Stimulated activated CD4-positive, alpha-beta T cell treated with anti-CD3 and anti-CD28 coated beads, Interleukin-2, amount 100 ng/mL, for 48 hours (primary cell): ENCODE data around the gene GALNS.
"Not testable (repeated sequence)": the region's sequence is repeated elsewhere in the genome, so short reads cannot be mapped to it uniquely, and the experiment has no call there.

ENCODE experiments used
- DNase-seq, 2 donors: peaks; one replicate each; pipeline ENCODE4 v3.0.0-alpha.2; 2020

GALNS gene

GRCh38 chr16:88780142-88781062 is 76.3 kb downstream of the GALNS start:
- no peak for DNase-seq

DNA sequence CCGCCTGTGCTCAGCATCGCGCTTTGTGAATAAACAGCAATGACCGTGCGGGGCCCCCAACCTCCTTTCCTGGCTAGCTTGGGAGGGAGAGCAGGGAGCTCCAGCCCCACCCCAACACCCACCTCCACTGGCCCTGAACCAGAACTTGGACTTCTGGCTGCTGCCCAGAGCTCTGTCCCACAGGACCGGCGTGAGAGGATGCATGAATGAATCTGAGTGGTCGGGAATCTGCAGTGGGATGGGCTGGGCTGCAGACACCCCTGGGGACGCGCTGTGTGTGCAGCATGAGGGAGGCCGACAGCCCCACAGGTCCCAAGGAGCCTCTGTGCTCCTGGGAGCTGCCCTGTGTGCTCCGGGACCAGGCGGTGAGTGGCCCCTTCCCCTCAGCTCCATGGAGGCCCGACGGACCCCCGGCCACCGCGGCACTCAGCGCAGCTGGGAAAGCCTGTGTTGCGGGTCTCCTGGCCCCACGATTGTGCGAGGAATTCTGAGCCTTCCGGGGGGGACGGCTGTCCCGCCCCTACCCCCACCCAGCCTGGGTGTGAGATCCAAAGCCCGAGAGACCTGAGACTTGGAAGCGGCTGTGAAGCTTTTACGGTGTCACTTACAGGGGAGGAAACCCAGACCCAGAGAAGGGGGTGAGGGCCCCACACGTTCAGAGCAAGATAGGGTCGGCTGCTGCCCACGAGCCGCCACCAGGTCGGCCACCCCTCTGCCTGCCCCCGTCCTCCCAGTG is 77.2 kb downstream of the GALNS start:
- no peak for DNase-seq

DNA sequence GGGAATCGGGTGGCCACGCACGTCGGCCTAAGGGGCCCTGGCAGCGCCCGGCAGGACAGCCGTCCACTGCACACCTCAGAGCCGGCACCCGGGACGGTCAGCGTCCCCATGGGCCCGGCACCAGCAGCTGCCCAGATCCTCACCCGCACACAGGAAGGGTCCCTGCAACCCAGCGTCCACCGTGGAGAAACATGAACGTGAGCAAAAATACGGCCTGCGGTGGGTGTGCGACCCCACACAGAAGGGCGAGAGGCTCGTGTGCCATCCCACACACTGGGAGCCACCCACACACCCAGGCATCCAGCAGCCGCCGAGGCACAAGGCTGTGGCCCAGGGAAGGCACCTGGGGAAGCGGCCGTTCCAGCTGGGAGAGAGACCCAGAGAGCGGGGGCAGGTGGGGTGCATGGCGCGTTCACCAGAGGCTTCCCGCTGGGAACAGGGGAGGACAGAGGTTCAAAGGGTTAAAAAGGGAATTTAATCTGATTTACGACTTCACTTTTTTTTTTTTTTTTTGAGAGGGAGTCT is 78.1 kb downstream of the GALNS start:
- no peak for DNase-seq

DNA sequence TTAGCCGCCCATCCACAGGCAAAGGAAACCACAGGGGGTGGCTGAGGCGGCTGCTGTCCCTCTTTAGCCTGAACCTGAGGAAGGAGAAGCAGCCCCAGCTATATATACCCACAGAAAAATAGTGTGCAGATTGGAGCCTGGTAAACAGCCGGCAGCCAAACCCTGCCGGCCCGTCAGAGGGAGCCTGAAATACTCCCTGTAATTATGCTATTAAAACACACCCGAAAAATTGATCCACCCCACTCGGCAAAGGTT is 78.5 kb downstream of the GALNS start:
- DNase-seq: no peak

GRCh38 chr16:88777471-88778270 is 79.1 kb downstream of the GALNS start:
- no peak for DNase-seq

DNA sequence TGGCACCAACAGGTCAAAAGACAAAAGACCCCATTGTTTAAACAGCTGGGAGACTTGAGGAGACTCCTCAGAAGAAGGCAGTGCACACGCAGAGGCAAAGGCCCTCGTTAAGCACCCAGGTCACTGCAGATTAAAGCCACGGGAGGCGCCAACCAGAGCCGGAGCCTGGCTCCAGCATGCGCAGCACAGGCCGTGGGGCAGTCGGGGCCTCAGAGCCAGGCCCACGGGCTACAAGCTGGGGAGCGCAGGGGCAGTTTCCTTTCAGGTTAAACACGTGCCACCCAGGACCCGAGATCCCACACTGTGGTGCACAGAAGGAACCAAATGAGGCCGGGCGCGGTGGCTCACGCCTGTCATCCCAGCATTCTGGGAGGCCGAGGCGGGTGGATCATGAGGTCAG is 80.9 kb downstream of the GALNS start:
- no peak for DNase-seq

DNA sequence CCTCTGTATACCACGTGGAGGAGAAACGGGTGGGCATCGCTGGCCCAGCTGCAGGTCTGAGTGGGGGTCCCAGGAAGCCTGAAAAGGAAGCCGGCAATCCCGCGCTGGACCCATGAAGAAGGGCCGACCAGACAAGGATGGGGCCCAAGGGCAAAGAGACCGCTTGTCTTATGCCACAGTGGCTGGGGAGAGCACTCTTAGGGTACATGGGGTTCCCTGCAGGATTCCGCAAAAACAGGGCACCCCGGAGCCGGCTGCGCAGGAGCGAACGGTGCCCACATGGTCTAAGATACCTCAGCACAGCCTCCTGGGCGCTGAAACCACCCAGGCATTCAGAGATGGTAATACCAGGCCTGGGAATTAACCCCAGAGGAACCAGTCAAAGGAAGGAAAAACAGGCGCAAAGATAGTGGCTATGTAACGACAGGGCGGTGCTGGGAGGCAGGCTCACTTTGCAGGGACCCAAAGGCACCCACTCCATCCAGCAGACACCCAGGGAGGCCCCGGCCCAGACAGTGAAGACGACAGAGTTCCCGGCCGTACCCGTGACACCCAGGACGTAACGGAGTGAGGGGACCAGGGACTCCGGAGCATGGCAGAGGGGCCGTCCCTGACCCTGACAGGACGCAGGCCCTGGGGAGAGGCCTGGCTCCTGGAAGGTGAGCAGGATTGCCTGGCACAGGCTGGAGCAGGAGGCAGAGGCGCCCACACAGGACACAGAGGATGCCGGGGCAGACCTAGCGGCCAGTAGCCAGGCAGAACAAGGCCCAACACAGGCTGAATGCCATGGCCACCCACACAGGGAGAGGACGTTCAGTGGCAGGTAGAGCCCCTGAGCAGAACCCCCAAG is 82.0 kb downstream of the GALNS start:
- DNase-seq: no peak

DNA sequence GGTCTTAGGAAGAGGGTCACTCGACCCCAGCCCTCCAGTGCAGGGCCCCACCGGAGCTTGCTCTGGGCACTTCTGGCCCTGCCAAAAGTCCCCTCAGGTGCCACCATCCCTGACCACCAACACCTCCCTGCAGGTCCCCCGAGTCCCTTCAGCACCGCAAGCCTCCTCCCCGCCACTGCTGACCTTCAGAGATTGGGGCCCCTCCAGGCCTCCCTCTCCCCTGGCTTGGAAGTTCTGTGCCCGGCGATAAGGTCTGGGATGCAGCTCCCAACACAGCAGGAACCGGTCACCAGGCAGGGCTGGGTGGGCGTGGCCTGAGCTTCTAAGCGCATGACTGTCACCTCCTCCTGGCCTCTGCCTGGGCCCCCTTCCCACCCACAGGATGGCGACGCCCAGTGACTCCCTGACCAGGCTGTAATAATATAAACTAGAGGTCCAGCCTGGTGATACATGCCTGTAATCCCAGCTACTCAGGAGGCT is 82.9 kb downstream of the GALNS start:
- no peak for DNase-seq

DNA sequence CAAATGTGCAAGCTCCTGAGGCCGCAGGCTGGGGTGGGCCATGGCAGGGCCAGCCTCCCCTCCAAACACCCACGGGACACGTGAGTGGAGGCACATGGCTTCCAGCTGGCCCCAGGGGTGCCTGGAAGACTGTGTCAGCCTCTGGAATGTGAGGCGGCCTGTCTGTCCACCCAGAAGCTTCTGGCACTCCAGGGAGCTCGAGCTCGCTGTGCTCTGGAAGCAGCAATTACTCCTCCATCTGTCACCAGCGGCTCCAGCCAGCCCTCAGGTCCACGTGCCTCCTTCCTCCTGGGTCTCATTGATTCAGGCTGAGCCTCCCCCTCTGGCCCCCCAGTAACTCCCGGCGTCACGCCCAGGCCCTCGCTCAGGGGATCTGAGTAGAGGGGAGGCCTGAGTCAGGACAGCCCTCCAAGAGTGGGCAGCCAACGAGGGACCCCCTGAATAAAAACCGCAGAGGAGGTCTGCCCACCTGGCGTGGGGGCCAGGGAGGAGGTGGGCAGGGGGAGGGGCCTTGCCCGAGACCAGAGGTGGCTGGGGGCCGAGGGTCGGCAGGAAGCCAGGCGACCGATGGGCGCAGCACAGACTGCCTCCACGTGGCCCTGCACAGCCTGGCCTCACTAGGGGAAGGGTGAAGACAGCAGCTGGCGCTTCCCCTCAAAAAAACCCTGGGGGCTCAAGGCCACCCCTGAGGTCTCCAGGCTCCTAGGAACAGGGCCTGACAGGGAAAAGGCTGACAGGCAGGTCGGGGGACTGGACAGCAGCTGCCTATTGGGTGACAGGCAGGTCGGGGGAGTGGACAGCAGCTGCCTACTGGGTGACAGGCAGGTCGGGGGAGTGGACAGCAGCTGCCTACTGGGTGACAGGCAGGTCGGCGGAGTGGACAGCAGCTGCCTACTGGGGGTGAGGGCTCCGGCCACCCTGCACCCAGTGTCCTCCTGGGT is 83.6 kb downstream of the GALNS start:
- DNase-seq: no peak

- DNase-seq: not testable (repeated sequence)
Measured at GRCh38 chr16:88771781-88772180, 85.0 kb downstream of the GALNS start.

- DNase-seq: no peak
Measured at GRCh38 chr16:88771294-88771772, 85.4 kb downstream of the GALNS start.

DNA sequence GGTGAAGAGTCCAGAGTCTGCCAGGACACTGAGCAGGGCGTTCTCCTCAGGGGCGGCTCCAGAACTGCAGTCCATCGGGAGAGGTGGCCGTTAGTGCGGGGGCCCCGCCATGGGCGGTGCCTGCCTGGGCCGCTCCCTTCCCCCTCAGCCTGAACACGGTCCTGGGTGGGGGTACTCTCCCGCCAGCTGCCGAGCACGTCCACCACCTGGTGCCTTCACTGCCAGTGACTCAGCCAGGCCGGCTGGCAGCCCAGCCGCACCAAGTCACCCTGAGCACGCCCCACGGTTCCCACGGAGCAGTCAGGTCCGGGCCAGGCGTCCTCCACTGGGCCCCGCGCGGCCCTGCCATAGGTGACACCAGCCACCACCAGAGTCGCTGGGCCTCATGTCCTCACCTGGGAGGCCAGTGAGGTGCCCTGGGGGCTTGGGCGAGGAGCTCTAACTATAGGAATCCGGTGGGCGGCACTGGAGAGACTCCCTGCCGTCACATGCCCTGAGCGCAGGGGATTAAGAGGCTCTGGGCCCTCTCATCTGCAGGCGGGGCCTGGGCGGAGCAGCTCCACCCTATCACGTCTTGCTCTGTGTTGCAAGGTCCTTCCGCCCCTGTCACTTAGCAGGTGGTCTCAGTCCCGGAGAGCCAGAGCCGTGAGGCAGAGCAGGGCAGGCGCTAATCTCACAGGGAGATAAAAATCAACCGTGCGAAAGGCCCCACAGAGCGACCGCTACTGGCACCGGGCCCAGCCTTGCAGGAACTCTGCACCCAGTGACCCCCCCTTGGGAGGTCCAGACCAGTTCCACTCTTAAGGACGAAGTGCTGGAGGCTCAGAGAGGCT is 86.1 kb downstream of the GALNS start:
- no peak for DNase-seq

DNA sequence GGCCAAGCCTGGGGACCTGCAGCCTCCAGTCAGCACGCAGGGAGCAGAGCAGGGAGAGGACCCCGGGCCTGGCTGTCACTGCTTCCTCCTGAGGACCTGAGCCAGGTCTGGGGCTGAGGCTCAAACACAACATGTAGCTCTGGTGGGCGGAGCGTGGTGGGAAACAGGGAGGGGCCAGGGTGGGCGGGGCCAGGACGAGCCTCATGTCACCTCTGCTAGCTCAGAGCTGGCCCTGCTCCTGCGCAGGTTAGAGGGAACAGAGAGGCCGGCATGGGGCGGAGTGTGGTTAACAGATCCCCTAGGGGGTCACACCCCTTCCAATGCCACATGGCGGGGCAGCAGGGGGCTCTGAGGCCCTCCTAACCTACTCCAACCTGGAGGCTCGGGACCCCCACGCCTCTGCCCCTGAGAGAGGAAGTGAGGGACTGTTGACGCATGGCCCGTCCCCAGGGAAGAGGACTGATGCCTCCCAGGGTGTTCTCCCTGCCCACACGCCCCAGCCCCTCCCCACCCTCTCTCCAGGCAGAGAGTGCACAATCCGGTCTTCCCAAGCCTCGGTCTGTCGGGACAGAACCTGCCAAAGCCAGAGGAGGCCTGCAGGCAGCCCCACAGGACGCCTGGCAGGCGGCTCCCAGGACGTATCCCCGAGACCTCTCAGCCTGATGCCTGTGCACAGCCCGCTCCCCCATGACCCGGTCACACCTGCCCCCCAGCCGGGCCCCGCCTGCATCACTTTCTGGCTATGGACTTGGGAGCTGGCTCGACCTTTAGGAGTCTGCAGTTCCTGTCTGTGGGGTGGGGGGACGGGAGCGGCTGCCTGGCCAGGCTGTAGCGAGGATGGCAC is 86.9 kb downstream of the GALNS start:
- DNase-seq: peak in 1 of 2 donors; percentile 25

GRCh38 chr16:88768071-88768783 is 88.5 kb downstream of the GALNS start:
- no peak for DNase-seq

DNA sequence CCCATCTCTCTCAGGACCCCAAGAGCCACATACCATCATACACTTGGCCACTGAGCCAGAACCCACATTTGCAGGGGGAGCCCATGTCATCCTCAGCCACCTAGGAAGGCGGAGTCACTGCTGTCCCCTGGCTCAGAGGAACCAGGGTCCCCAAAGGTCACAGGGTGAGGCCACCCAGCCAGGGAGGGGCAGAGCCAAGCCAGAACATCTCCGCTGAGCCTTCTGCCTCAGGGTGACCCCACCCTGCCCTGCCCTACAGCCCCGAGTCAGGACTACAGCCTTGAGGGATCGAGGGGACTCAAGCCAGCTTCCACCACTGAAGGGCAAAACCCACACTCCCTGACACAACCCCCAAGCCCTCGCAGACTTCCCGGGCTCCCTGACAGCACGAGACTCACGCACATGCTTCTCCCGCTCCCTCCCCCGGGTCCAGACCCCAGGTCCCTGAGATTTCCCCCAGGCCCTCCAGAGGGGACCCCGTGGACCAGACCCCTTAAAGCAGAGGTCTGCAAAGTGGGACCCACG is 89.1 kb downstream of the GALNS start:
- DNase-seq: no peak

- DNase-seq: no peak
Measured at GRCh38 chr16:88766975-88767374, 89.8 kb downstream of the GALNS start.

- no peak for DNase-seq
Measured at GRCh38 chr16:88764913-88765349, 91.8 kb downstream of the GALNS start.

DNA sequence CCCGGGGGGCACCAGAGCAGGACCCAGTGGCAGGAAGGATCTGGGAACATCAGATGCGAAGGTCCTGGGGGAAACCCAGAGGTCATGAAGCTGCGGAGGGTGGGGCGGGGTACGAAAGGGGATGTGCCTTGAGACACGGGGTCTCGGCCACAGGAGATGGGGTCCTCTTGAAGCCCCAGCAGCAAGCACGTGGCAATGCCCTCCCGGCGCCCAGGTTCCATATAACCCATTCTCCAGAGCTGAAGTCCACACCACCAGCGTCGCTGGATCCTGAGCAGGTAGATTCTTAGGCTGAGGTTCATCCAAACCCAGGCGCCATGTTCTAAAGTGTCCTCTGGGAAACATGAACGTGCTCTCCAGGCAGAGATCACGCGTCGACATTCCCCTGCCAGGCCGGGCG is 92.7 kb downstream of the GALNS start:
- no peak for DNase-seq
